B cell (primary cell): ENCODE measurements around the gene HBZ.

Source experiments
- CTCF ChIP-seq: fragments of 200-600 bp; IDR thresholded peaks from one replicate; pipeline ENCODE4 v1.8.0; 2022; ENCODE audit warnings: antibody characterized with exemption, mild to moderate bottlenecking
- EZH2 ChIP-seq: IDR thresholded peaks from 2 replicates; pipeline ENCODE4 v1.6.1; 2012; ENCODE audit warnings: borderline replicate concordance, low read depth, mild to moderate bottlenecking, moderate library complexity, low read length; ENCODE audit not compliant: insufficient read depth, poor library complexity, severe bottlenecking

DNA sequence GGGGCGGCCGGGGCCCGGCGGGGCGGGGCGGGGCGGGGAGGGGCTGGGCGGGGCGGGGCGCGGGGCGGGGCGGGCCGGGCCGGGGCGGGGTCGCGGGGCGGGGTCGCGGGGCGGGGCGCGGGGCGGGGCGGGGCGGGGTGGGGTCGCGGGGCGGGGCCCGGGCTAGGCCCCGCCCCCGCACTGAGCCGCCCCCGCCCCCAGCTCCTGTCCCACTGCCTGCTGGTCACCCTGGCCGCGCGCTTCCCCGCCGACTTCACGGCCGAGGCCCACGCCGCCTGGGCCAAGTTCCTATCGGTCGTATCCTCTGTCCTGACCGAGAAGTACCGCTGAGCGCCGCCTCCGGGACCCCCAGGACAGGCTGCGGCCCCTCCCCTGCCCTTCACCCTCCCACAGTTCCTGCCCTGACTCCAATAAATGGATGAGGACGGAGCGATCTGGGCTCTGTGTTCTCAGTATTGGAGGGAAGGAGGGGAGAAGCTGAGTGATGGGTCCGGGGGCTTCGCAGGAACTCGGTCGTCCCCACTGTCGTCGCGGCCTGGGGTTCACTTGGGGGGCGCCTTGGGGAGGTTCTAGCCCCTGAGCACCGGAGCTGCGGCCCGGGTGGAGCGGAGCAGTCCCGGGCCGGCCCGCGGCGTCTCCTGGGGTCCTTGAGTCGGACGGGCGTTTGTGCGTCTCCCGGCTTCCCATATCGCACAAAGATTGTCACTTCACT is 12.5 kb downstream of the HBZ start:
- TF ChIP-seq CTCF, result no peak
- no peak for TF ChIP-seq EZH2
